ENCODE data around the gene HLA-DQB1. TPM values are rescaled to one million over a fixed set of nuclear protein-coding genes. Genes with fewer than 3 reads are reported as not detected.

Gene HLA-DQB1
- total RNA-seq, 1 experiment from 2014 or later: not detected

DNA sequence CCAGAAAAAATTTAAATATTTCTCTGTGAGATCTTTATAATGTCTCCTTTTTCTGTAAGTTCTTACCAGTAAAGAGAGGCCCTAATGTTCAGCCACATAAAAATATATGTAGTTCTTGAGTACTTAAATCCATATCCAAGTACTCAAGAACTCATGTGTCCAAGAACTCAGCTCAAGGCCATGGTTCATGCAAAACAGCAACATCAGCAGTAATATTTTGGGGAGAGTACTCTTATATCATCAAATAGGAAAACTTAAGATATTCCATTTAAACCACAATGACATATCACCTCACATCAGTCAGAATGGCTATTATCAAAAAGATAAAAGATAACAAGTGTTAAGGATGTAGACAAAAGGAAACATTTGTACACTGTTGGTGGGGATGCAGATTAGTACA, 3.4 kb upstream of the HLA-DQB1 start:
- Histone ChIP-seq H3K4me2 (ENCODE audit: low read length) (no peak overlapping the region), H2AFZ (ENCODE audit: low read length) (no peak overlapping the region), H3K36me3 (ENCODE audit: low read depth, low read length) (no peaks in the 10 kb centered on the region), H3K79me2 (ENCODE audit: low read length) (no peaks in the 10 kb centered on the region), H3K27me3 (ENCODE audit: low read length) (peaks cover 22% of the 10 kb centered on the region), H3F3A (ENCODE audit: low read length, unreplicated experiment) (no peaks in the 10 kb centered on the region), H3K27ac (ENCODE audit: low read length) (no peak overlapping the region), H4K20me1 (ENCODE audit: low read length) (no peaks in the 10 kb centered on the region), H3K9ac (ENCODE audit: low read length) (no peak overlapping the region), H3K4me1 (ENCODE audit: insufficient read depth, low read length) (no peaks in the 10 kb centered on the region), H3K9me3 (ENCODE audit: low read length) (no peaks in the 10 kb centered on the region), H3K4me3 (ENCODE audit: low read length) (no peak overlapping the region), H3K9me2 (replicated peaks; ENCODE audit: low read length) (no peaks in the 10 kb centered on the region)
- no TSS peak for BruUV-seq (replicated peaks)
- ChIA-PET CTCF (no interaction called here), POLR2A (ENCODE audit: unreplicated experiment) (no interaction called here)
- TF ChIP-seq EZH2 (IDR thresholded peaks at IDR 0.05; ENCODE audit: low read length, unreplicated experiment): no peak
- TF ChIP-seq EZH2phosphoT487 (IDR thresholded peaks at IDR 0.05; ENCODE audit: borderline replicate concordance, low read length): no peak
- TF ChIP-seq, protein P1, sequence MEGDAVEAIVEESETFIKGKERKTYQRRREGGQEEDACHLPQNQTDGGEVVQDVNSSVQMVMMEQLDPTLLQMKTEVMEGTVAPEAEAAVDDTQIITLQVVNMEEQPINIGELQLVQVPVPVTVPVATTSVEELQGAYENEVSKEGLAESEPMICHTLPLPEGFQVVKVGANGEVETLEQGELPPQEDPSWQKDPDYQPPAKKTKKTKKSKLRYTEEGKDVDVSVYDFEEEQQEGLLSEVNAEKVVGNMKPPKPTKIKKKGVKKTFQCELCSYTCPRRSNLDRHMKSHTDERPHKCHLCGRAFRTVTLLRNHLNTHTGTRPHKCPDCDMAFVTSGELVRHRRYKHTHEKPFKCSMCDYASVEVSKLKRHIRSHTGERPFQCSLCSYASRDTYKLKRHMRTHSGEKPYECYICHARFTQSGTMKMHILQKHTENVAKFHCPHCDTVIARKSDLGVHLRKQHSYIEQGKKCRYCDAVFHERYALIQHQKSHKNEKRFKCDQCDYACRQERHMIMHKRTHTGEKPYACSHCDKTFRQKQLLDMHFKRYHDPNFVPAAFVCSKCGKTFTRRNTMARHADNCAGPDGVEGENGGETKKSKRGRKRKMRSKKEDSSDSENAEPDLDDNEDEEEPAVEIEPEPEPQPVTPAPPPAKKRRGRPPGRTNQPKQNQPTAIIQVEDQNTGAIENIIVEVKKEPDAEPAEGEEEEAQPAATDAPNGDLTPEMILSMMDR (conservative IDR thresholded peaks at IDR 0.05; ENCODE audit: low read depth, low read length): no peak
- intact Hi-C loops (cut with micrococcal nuclease): loop anchor here (10.0 kb wide), 1 partner anchor 95 kb away; the partner anchor contains the start of gene HLA-DQB2
- no peak for ATAC-seq
- no peak for DNase-seq

DNA sequence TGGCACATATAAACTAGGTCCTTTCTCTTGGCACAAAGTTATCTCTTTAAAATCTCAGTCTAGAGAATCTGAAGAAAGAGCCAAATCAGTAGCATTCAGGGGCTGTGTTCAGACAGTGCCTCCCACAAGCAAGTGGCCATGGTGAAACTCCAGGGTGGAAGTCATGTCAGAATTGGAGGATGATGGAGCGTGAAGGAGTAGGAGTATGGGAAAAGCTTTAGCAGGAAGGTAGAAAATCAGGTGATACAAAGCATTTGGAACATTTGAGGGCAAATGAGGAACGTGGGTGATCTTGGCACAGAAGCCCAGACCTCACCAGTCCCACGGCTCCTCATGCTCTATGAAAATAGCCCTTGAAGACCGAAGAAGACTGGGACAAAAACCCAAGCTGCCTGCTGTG, 2.8 kb upstream of the HLA-DQB1 start:
- Histone ChIP-seq H3K36me3 (ENCODE audit: low read depth, low read length) (no peaks in the 10 kb centered on the region), H3K9ac (ENCODE audit: low read length) (no peak overlapping the region), H2AFZ (ENCODE audit: low read length) (no peak overlapping the region), H3K9me2 (replicated peaks; ENCODE audit: low read length) (no peaks in the 10 kb centered on the region), H4K20me1 (ENCODE audit: low read length) (no peaks in the 10 kb centered on the region), H3K9me3 (ENCODE audit: low read length) (no peaks in the 10 kb centered on the region), H3K4me1 (ENCODE audit: insufficient read depth, low read length) (no peaks in the 10 kb centered on the region), H3K4me3 (ENCODE audit: low read length) (no peak overlapping the region), H3K4me2 (ENCODE audit: low read length) (no peak overlapping the region), H3K27me3 (ENCODE audit: low read length) (peaks cover 27% of the 10 kb centered on the region), H3K27ac (ENCODE audit: low read length) (no peak overlapping the region), H3F3A (ENCODE audit: low read length, unreplicated experiment) (no peaks in the 10 kb centered on the region), H3K79me2 (ENCODE audit: low read length) (no peaks in the 10 kb centered on the region)
- CTCF ChIA-PET: no interaction called here
- no TSS peak for BruUV-seq (replicated peaks)
- ATAC-seq (no peak), DNase-seq (no peak)
- POLR2A ChIA-PET (ENCODE audit: unreplicated experiment): no interaction called here
- intact Hi-C loops (cut with micrococcal nuclease): loop anchor here (10.0 kb wide), 1 partner anchor 96 kb away; the partner anchor contains the start of gene HLA-DQB2
- TF ChIP-seq EZH2 (IDR thresholded peaks at IDR 0.05; ENCODE audit: low read length, unreplicated experiment): no peak
- TF ChIP-seq, protein P1 (conservative IDR thresholded peaks at IDR 0.05; ENCODE audit: low read depth, low read length): no peak
- no peak for TF ChIP-seq EZH2phosphoT487 (IDR thresholded peaks at IDR 0.05; ENCODE audit: borderline replicate concordance, low read length)

DNA sequence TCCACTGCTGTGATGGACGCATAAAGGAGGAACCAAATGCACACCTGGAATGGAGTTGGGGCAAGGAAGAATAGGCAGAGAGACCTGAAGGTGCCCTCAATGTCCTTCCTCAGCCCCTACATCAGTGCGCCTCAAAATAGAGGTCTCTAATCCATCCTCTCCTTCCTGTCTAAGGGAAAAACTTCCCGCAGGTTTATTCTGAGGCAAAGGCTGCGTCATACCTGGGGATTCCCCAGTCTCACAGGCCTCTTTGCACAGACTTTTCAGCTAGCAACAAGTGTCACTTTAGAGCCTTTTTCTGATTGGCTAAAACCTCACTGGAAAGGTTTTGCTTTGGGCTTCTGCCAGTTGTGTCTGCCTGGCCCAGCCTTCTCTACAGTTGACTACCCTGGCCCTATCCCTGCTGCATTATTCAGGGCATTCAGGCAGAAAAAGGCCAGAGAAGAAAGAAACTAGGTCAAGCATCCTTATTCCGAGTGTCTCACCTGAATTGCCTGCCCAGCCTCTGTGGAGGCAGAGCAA, 1.8 kb upstream of the HLA-DQB1 start:
- intact Hi-C loops (cut with micrococcal nuclease): loop anchor here (10.0 kb wide), 1 partner anchor 97 kb away; the partner anchor contains the start of gene HLA-DQB2
- ChIA-PET POLR2A (ENCODE audit: unreplicated experiment) (no interaction called here), CTCF (no interaction called here)
- Histone ChIP-seq H3K79me2 (ENCODE audit: low read length) (no peaks in the 10 kb centered on the region), H3K36me3 (ENCODE audit: low read depth, low read length) (no peaks in the 10 kb centered on the region), H3K4me3 (ENCODE audit: low read length) (no peak overlapping the region), H3K27ac (ENCODE audit: low read length) (no peak overlapping the region), H3K4me1 (ENCODE audit: insufficient read depth, low read length) (no peaks in the 10 kb centered on the region), H3K9ac (ENCODE audit: low read length) (no peak overlapping the region), H2AFZ (ENCODE audit: low read length) (no peak overlapping the region), H3K9me2 (replicated peaks; ENCODE audit: low read length) (no peaks in the 10 kb centered on the region), H3K27me3 (ENCODE audit: low read length) (peaks cover 35% of the 10 kb centered on the region), H3F3A (ENCODE audit: low read length, unreplicated experiment) (no peaks in the 10 kb centered on the region), H3K9me3 (ENCODE audit: low read length) (no peaks in the 10 kb centered on the region), H3K4me2 (ENCODE audit: low read length) (no peak overlapping the region), H4K20me1 (ENCODE audit: low read length) (no peaks in the 10 kb centered on the region)
- DNase-seq (peak; percentile 74), ATAC-seq (peak; percentile 29; the same call in 1 of the 2 replicates)
- BruUV-seq (replicated peaks): no TSS peak
- TF ChIP-seq EZH2phosphoT487 (IDR thresholded peaks at IDR 0.05; ENCODE audit: borderline replicate concordance, low read length) (no peak), EZH2 (IDR thresholded peaks at IDR 0.05; ENCODE audit: low read length, unreplicated experiment) (no peak)
- TF ChIP-seq, protein P1 (conservative IDR thresholded peaks at IDR 0.05; ENCODE audit: low read depth, low read length): no peak

Data from PC-3 (cell line).